ENCODE results near the gene NHS.

The NHS gene

GRCh38 chrX:17737710-17737985, 362.6 kb downstream of the NHS start:
- no peak overlapping the region for H3K27ac ChIP-seq (replicated peaks)
- no peak for DNase-seq (ENCODE audit: low read depth in 1 of 2, low spot score in 1 of 2)
- TF ChIP-seq, protein P1, sequence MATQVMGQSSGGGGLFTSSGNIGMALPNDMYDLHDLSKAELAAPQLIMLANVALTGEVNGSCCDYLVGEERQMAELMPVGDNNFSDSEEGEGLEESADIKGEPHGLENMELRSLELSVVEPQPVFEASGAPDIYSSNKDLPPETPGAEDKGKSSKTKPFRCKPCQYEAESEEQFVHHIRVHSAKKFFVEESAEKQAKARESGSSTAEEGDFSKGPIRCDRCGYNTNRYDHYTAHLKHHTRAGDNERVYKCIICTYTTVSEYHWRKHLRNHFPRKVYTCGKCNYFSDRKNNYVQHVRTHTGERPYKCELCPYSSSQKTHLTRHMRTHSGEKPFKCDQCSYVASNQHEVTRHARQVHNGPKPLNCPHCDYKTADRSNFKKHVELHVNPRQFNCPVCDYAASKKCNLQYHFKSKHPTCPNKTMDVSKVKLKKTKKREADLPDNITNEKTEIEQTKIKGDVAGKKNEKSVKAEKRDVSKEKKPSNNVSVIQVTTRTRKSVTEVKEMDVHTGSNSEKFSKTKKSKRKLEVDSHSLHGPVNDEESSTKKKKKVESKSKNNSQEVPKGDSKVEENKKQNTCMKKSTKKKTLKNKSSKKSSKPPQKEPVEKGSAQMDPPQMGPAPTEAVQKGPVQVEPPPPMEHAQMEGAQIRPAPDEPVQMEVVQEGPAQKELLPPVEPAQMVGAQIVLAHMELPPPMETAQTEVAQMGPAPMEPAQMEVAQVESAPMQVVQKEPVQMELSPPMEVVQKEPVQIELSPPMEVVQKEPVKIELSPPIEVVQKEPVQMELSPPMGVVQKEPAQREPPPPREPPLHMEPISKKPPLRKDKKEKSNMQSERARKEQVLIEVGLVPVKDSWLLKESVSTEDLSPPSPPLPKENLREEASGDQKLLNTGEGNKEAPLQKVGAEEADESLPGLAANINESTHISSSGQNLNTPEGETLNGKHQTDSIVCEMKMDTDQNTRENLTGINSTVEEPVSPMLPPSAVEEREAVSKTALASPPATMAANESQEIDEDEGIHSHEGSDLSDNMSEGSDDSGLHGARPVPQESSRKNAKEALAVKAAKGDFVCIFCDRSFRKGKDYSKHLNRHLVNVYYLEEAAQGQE (IDR thresholded peaks at IDR 0.05; ENCODE audit: insufficient replicate concordance, low read depth) = no peak
- no peak for TF ChIP-seq POLR2AphosphoS5 (IDR thresholded peaks at IDR 0.05; ENCODE audit: low read depth)
- TF ChIP-seq SPI1 (IDR thresholded peaks at IDR 0.05; ENCODE audit: borderline replicate concordance, low read depth) = no peak
- TF ChIP-seq CTCF (IDR thresholded peaks at IDR 0.05; ENCODE audit: insufficient read depth, low read length) = no peak
- TF ChIP-seq GABPA (IDR thresholded peaks at IDR 0.05; ENCODE audit: low read depth) = no peak
- no peak overlapping the region for H3K4me3 ChIP-seq (replicated peaks; ENCODE audit: insufficient read depth, low read length)
- peaks cover 11% of the 10 kb centered on the region for H3K27me3 ChIP-seq (ENCODE audit: insufficient read depth, poor library complexity, severe bottlenecking)

GRCh38 chrX:17737986-17738713, 363.1 kb downstream of the NHS start:
- no peak for DNase-seq (ENCODE audit: low read depth in 1 of 2, low spot score in 1 of 2)
- H3K27ac ChIP-seq (replicated peaks) = no peak overlapping the region
- H3K4me3 ChIP-seq (replicated peaks; ENCODE audit: insufficient read depth, low read length) = no peak overlapping the region
- no peak for TF ChIP-seq POLR2AphosphoS5 (IDR thresholded peaks at IDR 0.05; ENCODE audit: low read depth)
- H3K27me3 ChIP-seq (ENCODE audit: insufficient read depth, poor library complexity, severe bottlenecking) = peaks cover 11% of the 10 kb centered on the region

DNA sequence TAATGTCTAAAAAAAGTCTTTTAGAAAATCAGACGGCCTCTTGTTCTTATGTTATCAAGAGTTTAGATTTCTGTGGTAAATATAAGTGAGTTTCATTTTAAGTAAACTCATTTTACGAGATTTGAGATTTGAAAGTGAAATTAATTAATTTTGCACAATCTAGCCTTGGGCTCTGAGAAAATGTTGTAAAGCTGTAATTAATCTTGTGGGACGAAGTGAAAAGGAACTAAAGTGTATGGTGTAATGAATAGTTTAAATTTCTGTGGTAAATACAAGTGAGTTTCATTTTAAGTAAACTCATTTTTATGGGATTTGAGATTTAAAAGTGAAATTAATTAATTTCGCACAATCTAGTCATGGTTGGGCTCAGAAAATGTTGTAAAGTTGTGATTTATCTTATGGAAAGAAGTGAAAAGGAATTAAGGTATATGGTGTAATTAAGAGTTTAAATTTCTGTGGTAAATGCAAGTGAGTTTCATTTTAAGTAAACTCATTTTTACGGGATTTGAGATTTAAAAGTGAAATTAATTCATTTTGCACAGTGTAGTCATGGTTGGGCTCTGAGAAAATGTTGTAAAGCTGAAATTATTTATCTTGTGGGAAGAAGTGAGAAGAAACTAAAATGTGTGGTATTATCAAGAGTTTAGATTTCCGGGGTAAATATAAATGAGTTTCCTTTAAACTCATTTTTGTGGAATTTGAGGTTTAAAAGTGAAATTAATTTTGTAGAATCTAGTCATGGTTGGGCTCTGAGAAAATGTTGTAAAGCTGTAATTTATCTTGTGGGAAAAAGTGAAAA, 363.9 kb downstream of the NHS start:
- Histone ChIP-seq H3K27me3 (ENCODE audit: insufficient read depth, poor library complexity, severe bottlenecking) (peaks cover 11% of the 10 kb centered on the region), H3K4me3 (replicated peaks; ENCODE audit: insufficient read depth, low read length) (no peak overlapping the region), H3K27ac (replicated peaks) (no peak overlapping the region)
- TF ChIP-seq POLR2AphosphoS5 (IDR thresholded peaks at IDR 0.05; ENCODE audit: low read depth) (no peak), SPI1 (IDR thresholded peaks at IDR 0.05; ENCODE audit: borderline replicate concordance, low read depth) (no peak), CTCF (IDR thresholded peaks at IDR 0.05; ENCODE audit: insufficient read depth, low read length) (no peak), GABPA (IDR thresholded peaks at IDR 0.05; ENCODE audit: low read depth) (no peak)
- TF ChIP-seq, protein P1 (IDR thresholded peaks at IDR 0.05; ENCODE audit: insufficient replicate concordance, low read depth) = no peak
- DNase-seq (ENCODE audit: low read depth in 1 of 2, low spot score in 1 of 2) = no peak
